WI38 (cell line): ENCODE data around the gene CPPED1.
"Not testable (repeated sequence)": the region's sequence is repeated elsewhere in the genome, so short reads cannot be mapped to it uniquely, and the experiment has no call there.

Experiments
- H3K4me3 ChIP-seq: 2 replicates; pipeline ENCODE4 v1.5.1; 2011; ENCODE audit warnings: low read depth, mild to moderate bottlenecking, control low read depth, low read length
- TF ChIP-seq, protein P1 (sequence below): IDR thresholded peaks from 2 replicates; pipeline ENCODE4 v1.5.1; 2012; ENCODE audit warnings: low read depth, mild to moderate bottlenecking, control low read depth, low read length

Gene CPPED1

DNA sequence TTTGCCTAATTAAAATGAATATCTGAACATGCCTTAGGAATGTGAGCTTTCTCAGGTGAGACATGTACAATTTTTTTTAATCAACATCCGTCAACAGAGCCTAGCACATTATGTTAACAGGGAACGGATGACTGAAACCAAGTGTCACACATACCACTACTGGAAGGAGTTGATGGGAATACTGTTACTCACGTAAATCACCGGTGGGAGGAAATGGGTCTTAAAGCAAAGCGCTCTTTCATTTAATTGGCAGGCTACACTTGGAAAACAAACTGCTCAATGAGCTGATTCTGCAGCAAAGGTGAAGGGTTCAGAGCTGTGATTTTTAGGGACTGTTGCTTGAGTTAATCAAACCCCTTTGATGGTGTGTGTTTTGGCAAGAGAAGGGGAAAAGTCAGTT lies 4.8 kb downstream of the CPPED1 start:
- H3K4me3 ChIP-seq, result no peak overlapping the region
- TF ChIP-seq, protein P1, sequence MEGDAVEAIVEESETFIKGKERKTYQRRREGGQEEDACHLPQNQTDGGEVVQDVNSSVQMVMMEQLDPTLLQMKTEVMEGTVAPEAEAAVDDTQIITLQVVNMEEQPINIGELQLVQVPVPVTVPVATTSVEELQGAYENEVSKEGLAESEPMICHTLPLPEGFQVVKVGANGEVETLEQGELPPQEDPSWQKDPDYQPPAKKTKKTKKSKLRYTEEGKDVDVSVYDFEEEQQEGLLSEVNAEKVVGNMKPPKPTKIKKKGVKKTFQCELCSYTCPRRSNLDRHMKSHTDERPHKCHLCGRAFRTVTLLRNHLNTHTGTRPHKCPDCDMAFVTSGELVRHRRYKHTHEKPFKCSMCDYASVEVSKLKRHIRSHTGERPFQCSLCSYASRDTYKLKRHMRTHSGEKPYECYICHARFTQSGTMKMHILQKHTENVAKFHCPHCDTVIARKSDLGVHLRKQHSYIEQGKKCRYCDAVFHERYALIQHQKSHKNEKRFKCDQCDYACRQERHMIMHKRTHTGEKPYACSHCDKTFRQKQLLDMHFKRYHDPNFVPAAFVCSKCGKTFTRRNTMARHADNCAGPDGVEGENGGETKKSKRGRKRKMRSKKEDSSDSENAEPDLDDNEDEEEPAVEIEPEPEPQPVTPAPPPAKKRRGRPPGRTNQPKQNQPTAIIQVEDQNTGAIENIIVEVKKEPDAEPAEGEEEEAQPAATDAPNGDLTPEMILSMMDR, result no peak

GRCh38 chr16:12798171-12798570 lies 5.5 kb downstream of the CPPED1 start:
- no peak overlapping the region for H3K4me3 ChIP-seq
- TF ChIP-seq, protein P1, result no peak

GRCh38 chr16:12796498-12796897 lies 7.2 kb downstream of the CPPED1 start:
- TF ChIP-seq, protein P1, result no peak
- H3K4me3 ChIP-seq, result no peak overlapping the region

- no peak overlapping the region for H3K4me3 ChIP-seq
- TF ChIP-seq, protein P1, result no peak
These were observed 8.9 kb downstream of the CPPED1 start for GRCh38 chr16:12794486-12795387.

DNA sequence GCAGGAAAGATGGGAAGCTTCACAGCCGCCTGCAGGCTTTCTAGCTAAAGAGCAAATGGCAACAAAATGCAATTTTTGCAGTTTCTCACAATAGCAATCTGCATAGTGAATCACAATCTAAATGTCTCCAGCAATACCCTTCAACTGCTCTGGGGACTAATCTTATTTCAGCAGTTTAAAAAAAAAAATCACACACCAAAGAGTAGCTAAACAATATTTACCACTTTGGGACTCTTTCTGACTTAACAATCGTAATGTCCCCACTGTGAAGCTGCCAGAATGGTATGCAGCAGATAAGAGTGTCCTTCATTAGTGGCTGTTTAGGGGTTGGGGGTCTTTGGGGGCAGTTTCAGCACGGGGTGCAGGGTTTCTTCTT lies 9.8 kb downstream of the CPPED1 start:
- H3K4me3 ChIP-seq, result no peak overlapping the region
- TF ChIP-seq, protein P1, result no peak

DNA sequence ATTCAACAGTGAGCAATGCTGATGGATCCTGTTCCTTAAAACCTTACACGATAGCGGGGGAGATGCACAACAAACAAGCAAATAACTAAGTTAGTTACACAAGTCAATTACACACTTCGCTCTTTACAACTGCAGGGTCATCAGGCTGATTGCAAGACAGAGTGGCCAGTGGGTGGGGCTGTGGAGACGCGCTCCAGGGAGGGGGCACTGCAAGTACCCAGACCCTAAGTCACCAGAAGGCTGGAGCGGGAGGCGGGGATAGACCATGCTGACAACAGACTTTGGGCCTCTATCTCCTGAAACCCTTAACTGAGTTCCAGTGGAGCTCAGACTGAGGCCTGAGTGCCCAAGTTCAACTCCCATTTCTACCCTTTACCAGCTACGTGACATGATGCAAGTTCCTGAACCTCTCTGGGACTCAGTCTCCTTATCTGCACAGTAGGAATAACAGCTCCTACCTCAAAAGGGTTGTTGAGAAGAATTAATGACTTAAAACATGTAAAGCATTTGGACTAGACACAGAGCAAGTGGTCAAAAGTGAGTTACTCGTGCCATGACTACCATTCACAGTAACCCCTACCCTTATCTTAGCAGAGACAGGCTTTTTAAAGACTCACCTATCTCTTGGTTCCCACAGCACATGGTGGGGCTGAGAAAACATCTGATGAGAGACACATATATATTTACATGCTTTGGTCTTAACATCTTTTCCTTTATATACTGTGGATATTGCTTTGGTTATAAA lies 10.4 kb downstream of the CPPED1 start:
- H3K4me3 ChIP-seq, result no peak overlapping the region
- TF ChIP-seq, protein P1, result no peak

DNA sequence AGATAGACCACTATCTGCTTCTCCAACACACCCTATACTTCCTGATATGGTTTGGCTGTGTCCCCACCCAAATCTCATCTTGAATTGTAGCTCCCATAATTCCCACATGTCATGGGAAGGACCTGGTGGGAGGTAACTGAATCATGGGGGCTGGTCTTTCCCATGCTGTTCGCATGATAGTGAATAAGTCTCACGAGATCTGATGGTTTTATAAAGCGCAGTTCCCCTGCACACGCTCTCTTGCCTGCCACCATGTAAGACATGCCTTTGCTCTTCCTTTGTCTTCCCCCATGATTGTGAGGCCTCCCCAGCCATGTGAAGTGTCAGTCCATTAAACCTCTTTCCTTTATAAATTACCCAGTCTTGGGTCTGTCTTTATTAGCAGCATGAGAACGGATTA lies 11.2 kb downstream of the CPPED1 start:
- H3K4me3 ChIP-seq, result not testable (repeated sequence)
